Activated CD4-positive, alpha-beta T cell treated with anti-CD3 and anti-CD28 coated beads, Interleukin-2, amount 50 U/mL, for 1 hour (primary cell): ENCODE results near the gene OR10H2.
"Not testable (repeated sequence)": the region's sequence is repeated elsewhere in the genome, so short reads cannot be mapped to it uniquely, and the experiment has no call there.

Source experiments
- DNase-seq: peaks from one replicate; pipeline ENCODE4 v3.0.0-alpha.2; 2020

The OR10H2 gene

GRCh38 chr19:15774159-15774558 is 46.3 kb downstream of the OR10H2 start:
- DNase-seq = not testable (repeated sequence)

DNA sequence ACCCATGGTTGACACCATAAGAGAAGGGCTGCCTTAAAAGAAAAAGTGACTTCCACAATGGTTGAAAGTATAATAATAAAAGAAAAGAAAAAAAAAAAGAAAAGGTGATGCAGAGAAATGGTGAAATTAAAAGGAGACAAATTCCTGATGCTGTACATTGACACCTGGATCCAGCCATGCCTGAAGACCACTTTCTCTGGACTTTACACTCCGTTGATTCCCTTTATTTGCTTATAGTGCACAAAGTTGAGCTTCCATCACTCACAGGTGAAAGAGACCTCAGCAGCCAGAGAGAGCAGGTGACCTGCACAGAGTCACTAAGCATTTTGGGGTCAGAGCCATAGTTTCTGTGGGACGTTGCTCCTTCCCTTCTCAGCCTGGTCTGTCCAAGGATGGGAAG is 47.4 kb downstream of the OR10H2 start:
- no peak for DNase-seq

GRCh38 chr19:15776264-15776663 is 48.4 kb downstream of the OR10H2 start:
- no peak for DNase-seq

GRCh38 chr19:15776991-15777970 is 49.5 kb downstream of the OR10H2 start:
- DNase-seq = no peak
